Smooth muscle cell (in vitro differentiated cells): Measurements from ENCODE around the gene NUP98. TPM values are rescaled to one million over a fixed set of nuclear protein-coding genes. Genes with fewer than 3 reads are reported as not detected.
"Not testable (repeated sequence)": the region's sequence is repeated elsewhere in the genome, so short reads cannot be mapped to it uniquely, and the experiment has no call there.

ENCODE experiments used
- DNase-seq: peaks from one replicate; lab custom pipeline; 2025; ENCODE audit not compliant: unreplicated experiment; lab: John Stamatoyannopoulos, UW
- H2AFZ ChIP-seq: fragments of 200-600 bp; sonication (generic); 2 replicates; pipeline ENCODE4 v1.6.0; 2016; ENCODE audit warnings: antibody characterized with exemption, low read depth, mild to moderate bottlenecking
- H3F3A ChIP-seq: fragments of 200-600 bp; sonication (generic); 2 replicates; pipeline ENCODE4 v1.6.0; 2017; ENCODE audit warnings: antibody characterized with exemption, low read depth
- H3K27ac ChIP-seq: fragments of 200-600 bp; sonication (generic); 2 replicates; pipeline ENCODE4 v1.5.1; 2016; ENCODE audit warnings: low read depth, mild to moderate bottlenecking
- H3K27me3 ChIP-seq: fragments of 200-600 bp; sonication (generic); 2 replicates; pipeline ENCODE4 v1.6.1; 2016; ENCODE audit warnings: low read depth, mild to moderate bottlenecking
- H3K36me3 ChIP-seq: fragments of 200-600 bp; sonication (generic); 2 replicates; pipeline ENCODE4 v1.5.1; 2016; ENCODE audit warnings: low read depth
- H3K4me1 ChIP-seq: fragments of 200-600 bp; sonication (generic); 2 replicates; pipeline ENCODE4 v1.5.1; 2016; ENCODE audit warnings: low read depth
- H3K4me2 ChIP-seq: fragments of 200-600 bp; sonication (generic); 2 replicates; pipeline ENCODE4 v1.6.0; 2016; ENCODE audit warnings: mild to moderate bottlenecking
- H3K4me3 ChIP-seq: fragments of 200-600 bp; sonication (generic); 2 replicates; pipeline ENCODE4 v1.5.1; 2016; ENCODE audit warnings: mild to moderate bottlenecking
- H3K79me2 ChIP-seq: fragments of 200-600 bp; sonication (generic); 2 replicates; pipeline ENCODE4 v1.6.0; 2016; ENCODE audit warnings: low read depth, mild to moderate bottlenecking
- H3K9ac ChIP-seq: fragments of 200-600 bp; sonication (generic); 2 replicates; pipeline ENCODE4 v1.6.0; 2016; ENCODE audit warnings: low read depth
- H3K9me3 ChIP-seq: fragments of 200-600 bp; sonication (generic); replicated peaks from 2 replicates; pipeline ENCODE4 v1.5.1; 2016; ENCODE audit warnings: low read depth
- H4K20me1 ChIP-seq: fragments of 200-600 bp; sonication (generic); 2 replicates; pipeline ENCODE4 v1.6.0; 2016; ENCODE audit warnings: low read depth
- CTCF ChIP-seq: fragments of 200-600 bp; sonication (generic); IDR thresholded peaks from 2 replicates; pipeline ENCODE4 v1.5.1; 2017; ENCODE audit warnings: borderline replicate concordance, mild to moderate bottlenecking, antibody characterized with exemption; ENCODE audit not compliant: insufficient read depth, poor library complexity, severe bottlenecking
- WGBS: methylation state at CpG from one replicate; pipeline ENCODE4 v1.1.7; 2016; ENCODE audit warnings: low lambda C conversion rate; 5-methylcytosine and 5-hydroxymethylcytosine counted together
- polyA plus RNA-seq: library from polyadenylated mRNA; unstranded; fragments of >200 nt; fragmentation: Nextera tagmentation; extraction: Ambion mirVana; gene quantifications from 2 replicates; pipeline ENCODE4 v1.2.1, GENCODE V29; 2016
- total RNA-seq: library from RNA; depleted of rRNA; stranded (reverse); fragments of >200 nt; gene quantifications from 2 replicates; pipeline ENCODE4 v1.2.3, GENCODE V29; 2014

The NUP98 gene
- total and polyA plus RNA-seq, 2 experiments from 2014 or later, result 19.6 to 84.0 TPM

- Histone ChIP-seq H3K27ac (no peak overlapping the region), H2AFZ (no peak overlapping the region), H3K9ac (no peak overlapping the region), H3K4me2 (no peak overlapping the region), H3F3A (no peaks in the 10 kb centered on the region), H3K4me1 (no peaks in the 10 kb centered on the region), H3K27me3 (no peaks in the 10 kb centered on the region), H3K4me3 (no peak overlapping the region), H3K79me2 (no peaks in the 10 kb centered on the region), H3K9me3 (no peaks in the 10 kb centered on the region), H3K36me3 (no peaks in the 10 kb centered on the region), H4K20me1 (no peaks in the 10 kb centered on the region)
- WGBS, result 95% methylated on average over 33 of the region's 33 CpGs
- DNase-seq, result no peak
- TF ChIP-seq CTCF, result no peak
Observed at GRCh38 chr11:3659595-3660515, 137.5 kb downstream of the NUP98 start.

DNA sequence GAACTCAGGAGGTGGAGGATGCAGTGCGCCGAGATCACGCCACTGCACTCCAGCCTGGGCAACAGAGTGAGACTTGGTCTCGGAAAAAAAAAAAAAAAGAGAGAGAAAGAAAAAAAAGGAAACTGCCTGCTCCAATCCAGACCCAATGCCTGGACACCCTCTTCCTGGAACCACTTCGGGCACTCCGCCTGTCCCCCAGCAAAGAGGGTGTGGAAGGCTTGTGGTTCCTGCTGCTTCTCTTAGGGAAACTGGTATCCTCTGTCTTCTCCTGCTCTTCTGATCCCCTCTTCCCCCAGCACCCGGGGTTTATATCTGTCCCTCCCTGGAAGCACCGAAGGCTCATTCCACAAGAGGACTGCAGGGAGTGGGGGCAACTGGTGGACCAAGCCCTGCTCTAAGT lies 139.1 kb downstream of the NUP98 start:
- Histone ChIP-seq H3K4me2 (no peak overlapping the region), H3K4me3 (no peak overlapping the region), H3K4me1 (no peaks in the 10 kb centered on the region), H3K9ac (no peak overlapping the region), H3K79me2 (no peaks in the 10 kb centered on the region), H3K27me3 (no peaks in the 10 kb centered on the region), H3K36me3 (no peaks in the 10 kb centered on the region), H4K20me1 (no peaks in the 10 kb centered on the region), H3F3A (no peaks in the 10 kb centered on the region), H2AFZ (no peak overlapping the region), H3K9me3 (no peaks in the 10 kb centered on the region), H3K27ac (no peak overlapping the region)
- TF ChIP-seq CTCF, result no peak
- DNase-seq, result no peak
- 94% methylated on average over 6 of the region's 8 CpGs for whole genome bisulfite sequencing

GRCh38 chr11:3657331-3657730 lies 140.0 kb downstream of the NUP98 start:
- H3F3A ChIP-seq, H2AFZ ChIP-seq, H3K9ac ChIP-seq, H4K20me1 ChIP-seq, DNase-seq, H3K4me2 ChIP-seq, H3K79me2 ChIP-seq, H3K36me3 ChIP-seq, H3K27ac ChIP-seq, H3K4me1 ChIP-seq, H3K27me3 ChIP-seq, H3K4me3 ChIP-seq, H3K9me3 ChIP-seq: not testable (repeated sequence)
- WGBS, result 87% methylated on average over 5 of the region's 5 CpGs

DNA sequence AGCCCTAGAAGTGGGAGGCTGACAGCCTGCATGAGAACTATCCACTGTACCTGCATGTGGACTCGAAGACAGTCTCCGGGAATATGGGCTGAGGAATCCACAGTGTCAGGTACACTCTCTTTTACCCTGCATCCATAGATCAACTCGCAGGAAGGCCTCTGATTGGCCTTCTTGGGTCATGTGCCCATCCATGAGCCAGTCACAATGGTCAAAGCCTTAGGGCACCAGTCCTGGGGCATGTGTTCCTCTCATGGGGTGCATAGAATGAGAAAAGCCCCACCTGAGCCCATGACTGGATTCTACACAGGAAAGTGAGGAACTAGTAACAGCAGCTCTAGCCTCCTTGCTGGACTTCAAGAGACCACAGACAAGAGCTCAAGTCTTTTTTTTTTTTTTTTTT lies 141.8 kb downstream of the NUP98 start:
- no peak overlapping the region for H3K27ac ChIP-seq
- H2AFZ ChIP-seq, result no peak overlapping the region
- no peaks in the 10 kb centered on the region for H4K20me1 ChIP-seq
- H3K27me3 ChIP-seq, result no peaks in the 10 kb centered on the region
- no peaks in the 10 kb centered on the region for H3F3A ChIP-seq
- no peak overlapping the region for H3K9ac ChIP-seq
- H3K4me2 ChIP-seq, result no peak overlapping the region
- no peak for TF ChIP-seq CTCF
- H3K9me3 ChIP-seq, result no peaks in the 10 kb centered on the region
- H3K79me2 ChIP-seq, result no peaks in the 10 kb centered on the region
- WGBS, result 95% methylated on average over 3 of the region's 3 CpGs
- no peak for DNase-seq
- no peak overlapping the region for H3K4me3 ChIP-seq
- no peaks in the 10 kb centered on the region for H3K36me3 ChIP-seq
- no peaks in the 10 kb centered on the region for H3K4me1 ChIP-seq

GRCh38 chr11:3652514-3652913 lies 144.8 kb downstream of the NUP98 start:
- not testable (repeated sequence) for H3K27me3 ChIP-seq, H4K20me1 ChIP-seq, H2AFZ ChIP-seq, H3K27ac ChIP-seq, DNase-seq, H3K36me3 ChIP-seq, H3K79me2 ChIP-seq, H3K9me3 ChIP-seq, H3K4me2 ChIP-seq, H3K4me3 ChIP-seq, H3K9ac ChIP-seq, H3F3A ChIP-seq, H3K4me1 ChIP-seq
- 71% methylated on average over 3 of the region's 3 CpGs for WGBS

DNA sequence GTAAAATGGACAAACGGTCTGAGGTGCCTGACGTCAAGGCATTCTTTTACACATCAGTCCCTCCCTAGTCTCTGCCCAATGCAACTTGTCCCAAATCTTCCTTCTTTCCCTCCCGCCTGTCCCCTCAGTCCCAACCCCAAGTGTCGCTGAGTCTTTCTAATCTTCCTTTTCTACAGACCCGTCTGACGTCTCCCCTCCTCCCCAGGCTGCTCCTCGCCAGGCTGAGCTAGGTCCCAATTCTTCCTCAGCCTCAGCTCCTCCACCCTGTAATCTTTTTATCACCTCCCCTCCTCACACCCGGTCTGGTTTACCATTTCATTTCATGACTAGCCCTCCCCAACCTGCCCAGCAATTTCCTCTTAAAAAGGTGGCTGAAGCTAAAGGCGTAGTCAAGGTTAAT lies 148.0 kb downstream of the NUP98 start:
- H3K4me2 ChIP-seq, H3F3A ChIP-seq, H3K4me3 ChIP-seq, H3K4me1 ChIP-seq, H3K27ac ChIP-seq, H2AFZ ChIP-seq, H3K27me3 ChIP-seq, DNase-seq, H3K36me3 ChIP-seq, H3K9me3 ChIP-seq, H4K20me1 ChIP-seq, H3K79me2 ChIP-seq, H3K9ac ChIP-seq: not testable (repeated sequence)
- 60% methylated on average over 9 of the region's 9 CpGs for WGBS
